GM12864 (cell line): Measurements from ENCODE around the gene MYL4.
"Not testable (repeated sequence)": the region's sequence is repeated elsewhere in the genome, so short reads cannot be mapped to it uniquely, and the experiment has no call there.

Source experiments
- DNase-seq: peaks from one replicate; pipeline ENCODE4 v3.0.0-alpha.2; 2011; ENCODE audit warnings: low read depth
- H3K4me3 ChIP-seq: 2 replicates; pipeline ENCODE4 v1.5.1; 2011; ENCODE audit warnings: mild to moderate bottlenecking, low read depth, low read length, control low read depth
- CTCF ChIP-seq: IDR thresholded peaks from 2 replicates; pipeline ENCODE4 v1.5.1; 2011; ENCODE audit warnings: low read depth, mild to moderate bottlenecking, moderate library complexity, low read length, control low read depth, inconsistent platforms; ENCODE audit errors: missing control alignments

The MYL4 gene

GRCh38 chr17:47212458-47212857 lies 3.3 kb downstream of the MYL4 start:
- no peak overlapping the region for H3K4me3 ChIP-seq
- DNase-seq, result no peak

GRCh38 chr17:47213540-47213939 lies 4.4 kb downstream of the MYL4 start:
- no peak for DNase-seq
- no peak for TF ChIP-seq CTCF
- H3K4me3 ChIP-seq, result no peak overlapping the region

More at GRCh38 chr17:47212458-47212857, 3.3 kb downstream of the MYL4 start:
- no peak for TF ChIP-seq CTCF

- H3K4me3 ChIP-seq, result no peak overlapping the region
- TF ChIP-seq CTCF, result no peak
- no peak for DNase-seq
Measured at GRCh38 chr17:47214931-47215330, 5.8 kb downstream of the MYL4 start.

GRCh38 chr17:47216821-47217220 lies 7.7 kb downstream of the MYL4 start:
- not testable (repeated sequence) for DNase-seq, H3K4me3 ChIP-seq

- H3K4me3 ChIP-seq, DNase-seq: not testable (repeated sequence)
Measured at GRCh38 chr17:47217279-47217678, 8.1 kb downstream of the MYL4 start.

GRCh38 chr17:47218896-47219430 lies 9.8 kb downstream of the MYL4 start:
- no peak for DNase-seq
- H3K4me3 ChIP-seq, result no peak overlapping the region
- no peak for TF ChIP-seq CTCF

- no peak for DNase-seq
- TF ChIP-seq CTCF, result no peak
- no peak overlapping the region for H3K4me3 ChIP-seq
Measured at GRCh38 chr17:47219621-47220475, 10.7 kb downstream of the MYL4 start.

- H3K4me3 ChIP-seq, result no peak overlapping the region
- no peak for TF ChIP-seq CTCF
- no peak for DNase-seq
Measured at GRCh38 chr17:47220531-47220999, 11.4 kb downstream of the MYL4 start.
